HFFc6 (cell line): ENCODE data around the gene DMRTC2. TPM values are rescaled to one million over a fixed set of nuclear protein-coding genes. Genes with fewer than 3 reads are reported as not detected.

Source experiments
- DNase-seq: peaks from one replicate; pipeline ENCODE4 v3.0.0-alpha.2; 2018
- H3K27ac Mint-ChIP-seq: 2 replicates; pipeline ENCODE4 v1.8.0; 2020; ENCODE audit warnings: mild to moderate bottlenecking, mixed read lengths
- H3K27me3 Mint-ChIP-seq: 2 replicates; pipeline ENCODE4 v1.8.0; 2021; ENCODE audit warnings: mild to moderate bottlenecking, moderate library complexity, mixed read lengths; ENCODE audit not compliant: insufficient read depth
- H3K36me3 Mint-ChIP-seq: 2 replicates; pipeline ENCODE4 v1.8.0; 2021; ENCODE audit warnings: low read depth, mixed read lengths
- H3K4me1 Mint-ChIP-seq: 2 replicates; pipeline ENCODE4 v1.8.0; 2020; ENCODE audit warnings: low read depth, mixed read lengths
- H3K4me3 Mint-ChIP-seq: 2 replicates; pipeline ENCODE4 v1.8.0; 2020; ENCODE audit warnings: mild to moderate bottlenecking, moderate library complexity, mixed read lengths
- H3K9me3 Mint-ChIP-seq: 2 replicates; pipeline ENCODE4 v1.8.0; 2020; ENCODE audit warnings: mild to moderate bottlenecking, mixed read lengths
- CTCF ChIP-seq: fragments of 200-600 bp; sonication (generic); IDR thresholded peaks from 2 replicates; pipeline ENCODE4 v1.5.0; 2021; ENCODE audit warnings: antibody characterized with exemption, mild to moderate bottlenecking
- total RNA-seq, 6 experiments: library from RNA; stranded (reverse); fragmentation: NEBNext Ultra II Directional; extraction: Animal tissue kit (Norgen Biotek cat#: 25700); gene quantifications; 2 replicates in 1 of 6; 3 replicates in 5 of 6; pipeline ENCODE4 v1.2.3, GENCODE V29; 2021

Gene DMRTC2
- total RNA-seq, 6 experiments from 2014 or later, result not detected

- H3K27me3 Mint-ChIP-seq, result no peaks in the 10 kb centered on the region; the same call in 1 of the 2 replicates
- DNase-seq, result no peak
- H3K9me3 Mint-ChIP-seq, result no peaks in the 10 kb centered on the region
- no peaks in the 10 kb centered on the region for H3K4me1 Mint-ChIP-seq
- TF ChIP-seq CTCF, result no peak
- H3K27ac Mint-ChIP-seq, result no peak overlapping the region; the same call in 1 of the 2 replicates
- peaks cover 8% of the 10 kb centered on the region; the same call in 1 of the 2 replicates for H3K36me3 Mint-ChIP-seq
- no peak overlapping the region for H3K4me3 Mint-ChIP-seq
These were observed 49.1 kb downstream of the DMRTC2 start for GRCh38 chr19:41893899-41894298.

- no peaks in the 10 kb centered on the region; the same call in 1 of the 2 replicates for H3K27me3 Mint-ChIP-seq
- H3K4me1 Mint-ChIP-seq, result no peaks in the 10 kb centered on the region
- H3K36me3 Mint-ChIP-seq, result peaks cover 8% of the 10 kb centered on the region; the same call in 1 of the 2 replicates
- TF ChIP-seq CTCF, result no peak
- no peaks in the 10 kb centered on the region for H3K9me3 Mint-ChIP-seq
- DNase-seq, result no peak
- no peak overlapping the region for H3K4me3 Mint-ChIP-seq
- H3K27ac Mint-ChIP-seq, result no peak overlapping the region
These were observed 49.5 kb downstream of the DMRTC2 start for GRCh38 chr19:41894350-41894749.

GRCh38 chr19:41895745-41896580 is 51.1 kb downstream of the DMRTC2 start:
- no peaks in the 10 kb centered on the region; the same call in 1 of the 2 replicates for H3K27me3 Mint-ChIP-seq
- no peaks in the 10 kb centered on the region for H3K4me1 Mint-ChIP-seq
- no peaks in the 10 kb centered on the region for H3K9me3 Mint-ChIP-seq
- no peak for DNase-seq
- H3K36me3 Mint-ChIP-seq, result peaks cover 8% of the 10 kb centered on the region; the same call in 1 of the 2 replicates
- H3K27ac Mint-ChIP-seq, result no peak overlapping the region
- H3K4me3 Mint-ChIP-seq, result no peak overlapping the region
- peak; percentile 57 for TF ChIP-seq CTCF

GRCh38 chr19:41896581-41896942 is 51.7 kb downstream of the DMRTC2 start:
- Mint-ChIP-seq H3K27me3 (no peaks in the 10 kb centered on the region; the same call in 1 of the 2 replicates), H3K9me3 (no peaks in the 10 kb centered on the region), H3K36me3 (peaks cover 8% of the 10 kb centered on the region; the same call in 1 of the 2 replicates), H3K4me3 (no peak overlapping the region), H3K4me1 (no peaks in the 10 kb centered on the region), H3K27ac (no peak overlapping the region)
- no peak for TF ChIP-seq CTCF
- DNase-seq, result no peak

GRCh38 chr19:41897181-41897580 is 52.3 kb downstream of the DMRTC2 start:
- Mint-ChIP-seq H3K4me1 (no peaks in the 10 kb centered on the region), H3K9me3 (no peaks in the 10 kb centered on the region), H3K27ac (no peak overlapping the region), H3K27me3 (no peaks in the 10 kb centered on the region; the same call in 1 of the 2 replicates), H3K36me3 (peaks cover 8% of the 10 kb centered on the region; the same call in 1 of the 2 replicates), H3K4me3 (no peak overlapping the region)
- TF ChIP-seq CTCF, result no peak
- DNase-seq, result no peak
